Adrenal gland (tissue), 12 donors: ENCODE data around the gene RASA3. TPM values are rescaled to one million over a fixed set of nuclear protein-coding genes. Genes with fewer than 3 reads are reported as not detected.

ENCODE experiments used
- DNase-seq, 7 donors: peaks; one replicate each; pipeline ENCODE4 v3.0.0-alpha.2; 2019 to 2020
- H3K27ac ChIP-seq, 5 donors: fragments of 200-600 bp; sonication (generic) in 4 of 5; 1 replicate in 3 of 5; 2 replicates in 2 of 5; pipeline versions ENCODE4 v1.5.1 to v1.8.0; 2016 to 2020; ENCODE audit warnings: mild to moderate bottlenecking in 1 of 5
- H3K27me3 ChIP-seq: fragments of 200-600 bp; 2 replicates; pipeline ENCODE4 v1.8.0; 2021
- H3K36me3 ChIP-seq, 2 donors: fragments of 200-600 bp; replicated peaks in 1 of 2; 1 replicate in 1 of 2; 2 replicates in 1 of 2; pipeline versions ENCODE4 v1.5.1 to v1.8.0; 2018 to 2022
- H3K4me1 ChIP-seq, 2 donors: fragments of 200-600 bp; replicated peaks in 1 of 2; 1 replicate in 1 of 2; 2 replicates in 1 of 2; pipeline versions ENCODE4 v1.5.1 to v1.8.0; 2018 to 2021
- H3K4me3 ChIP-seq, 4 donors: fragments of 200-600 bp; sonication (generic) in 3 of 4; one replicate each; pipeline ENCODE4 v1.5.1; 2016 to 2018
- H3K9me3 ChIP-seq, 3 donors: fragments of 200-600 bp; sonication (generic) in 1 of 3; replicated peaks in 1 of 3; 1 replicate in 2 of 3; 2 replicates in 1 of 3; pipeline versions ENCODE4 v1.5.1 to v1.8.0; 2016 to 2021
- CTCF ChIP-seq, 6 experiments: fragments of 450-650 bp in 4 of 6; fragments of 200-600 bp in 2 of 6; sonication (generic) in 1 of 6; IDR thresholded peaks; 1 replicate in 5 of 6; 2 replicates in 1 of 6; pipeline versions ENCODE4 v1.5.1 to v1.8.0; 2016 to 2021; ENCODE audit warnings: antibody characterized with exemption in 6 of 6, mild to moderate bottlenecking in 2 of 6, moderate library complexity in 1 of 6
- POLR2A ChIP-seq, 2 donors: fragments of 450-650 bp; IDR thresholded peaks; one replicate each; pipeline ENCODE4 v1.6.1; 2017; ENCODE audit warnings: antibody characterized with exemption in 2 of 2, mild to moderate bottlenecking in 2 of 2, moderate library complexity in 1 of 2
- WGBS, 4 donors: extraction: QIAGEN DNeasy Blood & Tissue Kit in 2 of 4; methylation state at CpG; one replicate each; pipeline versions ENCODE4 v1.1.5 to v1.1.7; 2013 to 2017; 5-methylcytosine and 5-hydroxymethylcytosine counted together
- intact Hi-C, 2 donors: fragments of 100-400 bp; cut with DNase I; formaldehyde crosslinking; loops; one replicate each; pipeline versions ENCODE4 v1.14.1 to v1.15.0; 2022 to 2023
- polyA plus RNA-seq, 3 donors: library from polyadenylated mRNA; stranded (reverse); fragments of 200-250 nt in 2 of 3; fragments of 350-450 nt in 1 of 3; fragmentation: Illumina TruSeq in 1 of 3; extraction: RNeasy Lipid Tissue Mini Kit (QIAGEN cat#74804) in 1 of 3; gene quantifications; one replicate each; pipeline ENCODE4 v1.2.3, GENCODE V29; 2013 to 2014
- total RNA-seq, 9 donors: library from RNA; depleted of rRNA in 4 of 9; stranded (reverse); fragments of >200 nt in 4 of 9; fragments of 120-200 nt in 1 of 9; fragmentation: NEBNext Ultra II Directional in 1 of 9; extraction: Animal tissue kit (Norgen Biotek cat#: 25700) in 1 of 9; gene quantifications; one replicate each; pipeline versions ENCODE4 v1.1.0 to v1.2.4, GENCODE V29; 2013 to 2023
- donor health status: healthy with polysubstance abuse.
- donor health status: Bipolar disorder and iron deficiency.
- donor health status: DM: yes; HTN: yes; CAD: no.
- donor health status: DM: no; HTN: no; CAD: no.
- donor health status: DM: no; HTN: no; CAD: no.
- donor health status: DM: yes; HTN: yes; CAD: no.

The RASA3 gene
- total and polyA plus RNA-seq, 12 donors = 2.2 to 11.7 (median 7.3) TPM

GRCh38 chr13:114062754-114063153 is 69.7 kb downstream of the RASA3 start:
- WGBS, 4 donors = 75 to 86% (median 78%) methylated on average over 11 to 16 of the region's 16 CpGs
- Histone ChIP-seq H3K9me3 (no peaks in the 10 kb centered on the region), H3K4me3 (no peak overlapping the region), H3K4me1 (peaks cover 21 to 50% of the 10 kb centered on the region in 2 donors), H3K27ac (peak overlapping the region in 2 of 5 donors; percentile 7 to 98), H3K36me3 (no peaks in the 10 kb centered on the region), H3K27me3 (no peaks in the 10 kb centered on the region)
- TF ChIP-seq CTCF (IDR thresholded peaks at IDR 0.05) (no peak), POLR2A (IDR thresholded peaks at IDR 0.05) (no peak)
- intact Hi-C loops = no loop called here
- peak in 1 of 7 donors; percentile 25 for DNase-seq

GRCh38 chr13:114062341-114062740 is 70.1 kb downstream of the RASA3 start:
- 91 to 96% (median 95%) methylated on average over 18 to 34 of the region's 34 CpGs for WGBS, 4 donors
- H3K4me1 ChIP-seq = peaks cover 21 to 50% of the 10 kb centered on the region in 2 donors
- no peak for TF ChIP-seq CTCF (IDR thresholded peaks at IDR 0.05)
- no peak for TF ChIP-seq POLR2A (IDR thresholded peaks at IDR 0.05)

GRCh38 chr13:114061744-114062143 is 70.7 kb downstream of the RASA3 start:
- Histone ChIP-seq H3K4me1 (peaks cover 21 to 54% of the 10 kb centered on the region in 2 donors), H3K4me3 (no peak overlapping the region), H3K27me3 (no peaks in the 10 kb centered on the region), H3K27ac (no peak overlapping the region), H3K36me3 (no peaks in the 10 kb centered on the region), H3K9me3 (no peaks in the 10 kb centered on the region)
- intact Hi-C loops = no loop called here
- no peak for TF ChIP-seq POLR2A (IDR thresholded peaks at IDR 0.05)
- TF ChIP-seq CTCF (IDR thresholded peaks at IDR 0.05) = no peak
- 85 to 94% (median 92%) methylated on average over 20 of the region's 20 CpGs for WGBS, 4 donors
- no peak for DNase-seq

More at GRCh38 chr13:114062341-114062740, 70.1 kb downstream of the RASA3 start:
- DNase-seq = no peak
- intact Hi-C loops = no loop called here
- Histone ChIP-seq H3K4me3 (no peak overlapping the region), H3K27ac (peak overlapping the region in 2 of 5 donors; percentile 7 to 98), H3K27me3 (no peaks in the 10 kb centered on the region), H3K9me3 (no peaks in the 10 kb centered on the region), H3K36me3 (no peaks in the 10 kb centered on the region)

GRCh38 chr13:114061047-114061446 is 71.4 kb downstream of the RASA3 start:
- Histone ChIP-seq H3K36me3 (no peaks in the 10 kb centered on the region), H3K4me3 (no peak overlapping the region), H3K4me1 (peaks cover 17 to 48% of the 10 kb centered on the region in 2 donors), H3K9me3 (no peaks in the 10 kb centered on the region), H3K27me3 (no peaks in the 10 kb centered on the region), H3K27ac (no peak overlapping the region)
- 86 to 91% (median 90%) methylated on average over 18 of the region's 18 CpGs for WGBS, 4 donors
- intact Hi-C loops = no loop called here
- no peak for DNase-seq
- no peak for TF ChIP-seq POLR2A (IDR thresholded peaks at IDR 0.05)
- no peak for TF ChIP-seq CTCF (IDR thresholded peaks at IDR 0.05)
